A549 (cell line): ENCODE results near the gene NOX3.
"Not testable (repeated sequence)": the region's sequence is repeated elsewhere in the genome, so short reads cannot be mapped to it uniquely, and the experiment has no call there.

Experiments used
- TF ChIP-seq, protein P1 (sequence below): fragments of >200 bp; sonication (Bioruptor Twin); formaldehyde crosslinking; IDR thresholded peaks from 3 replicates; pipeline ENCODE4 v1.5.1; 2016
- TF ChIP-seq, protein P2 (sequence below): fragments of 200-600 bp; sonication (generic); IDR thresholded peaks from 2 replicates; pipeline ENCODE4 v1.6.1; 2016; ENCODE audit warnings: antibody characterized with exemption, mild to moderate bottlenecking, moderate library complexity

DNA sequence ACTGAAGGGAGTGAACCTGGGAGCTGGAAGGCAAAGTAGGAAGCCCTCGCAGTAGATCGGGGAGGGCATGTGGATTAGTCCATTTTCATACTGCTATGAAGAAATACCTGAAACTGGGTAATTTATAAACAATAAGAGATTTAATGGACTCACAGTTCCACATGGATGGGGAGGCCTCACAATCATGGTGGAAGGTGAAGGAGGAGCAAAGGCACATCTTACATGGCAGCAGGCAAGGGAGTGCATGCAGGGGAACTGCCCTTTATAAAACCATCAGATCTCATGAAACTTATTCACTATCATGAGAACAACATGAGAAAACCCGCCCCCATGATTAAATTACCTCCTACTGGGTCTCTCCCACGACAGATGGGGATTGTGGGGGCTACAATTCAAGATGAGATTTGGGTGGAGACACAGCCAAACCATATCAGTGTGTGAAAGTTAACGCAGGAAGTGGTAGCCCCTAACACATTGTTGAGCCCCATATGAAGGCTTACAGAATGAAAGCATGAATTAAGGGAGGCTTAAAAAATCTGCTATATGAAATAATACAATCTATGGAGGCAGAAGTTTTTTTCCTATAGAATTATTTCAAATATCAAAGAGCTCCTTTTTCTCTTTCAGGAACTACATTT lies 15.5 kb upstream of the NOX3 start:
- TF ChIP-seq, protein P1, sequence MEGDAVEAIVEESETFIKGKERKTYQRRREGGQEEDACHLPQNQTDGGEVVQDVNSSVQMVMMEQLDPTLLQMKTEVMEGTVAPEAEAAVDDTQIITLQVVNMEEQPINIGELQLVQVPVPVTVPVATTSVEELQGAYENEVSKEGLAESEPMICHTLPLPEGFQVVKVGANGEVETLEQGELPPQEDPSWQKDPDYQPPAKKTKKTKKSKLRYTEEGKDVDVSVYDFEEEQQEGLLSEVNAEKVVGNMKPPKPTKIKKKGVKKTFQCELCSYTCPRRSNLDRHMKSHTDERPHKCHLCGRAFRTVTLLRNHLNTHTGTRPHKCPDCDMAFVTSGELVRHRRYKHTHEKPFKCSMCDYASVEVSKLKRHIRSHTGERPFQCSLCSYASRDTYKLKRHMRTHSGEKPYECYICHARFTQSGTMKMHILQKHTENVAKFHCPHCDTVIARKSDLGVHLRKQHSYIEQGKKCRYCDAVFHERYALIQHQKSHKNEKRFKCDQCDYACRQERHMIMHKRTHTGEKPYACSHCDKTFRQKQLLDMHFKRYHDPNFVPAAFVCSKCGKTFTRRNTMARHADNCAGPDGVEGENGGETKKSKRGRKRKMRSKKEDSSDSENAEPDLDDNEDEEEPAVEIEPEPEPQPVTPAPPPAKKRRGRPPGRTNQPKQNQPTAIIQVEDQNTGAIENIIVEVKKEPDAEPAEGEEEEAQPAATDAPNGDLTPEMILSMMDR = not testable (repeated sequence)
- TF ChIP-seq, protein P2, sequence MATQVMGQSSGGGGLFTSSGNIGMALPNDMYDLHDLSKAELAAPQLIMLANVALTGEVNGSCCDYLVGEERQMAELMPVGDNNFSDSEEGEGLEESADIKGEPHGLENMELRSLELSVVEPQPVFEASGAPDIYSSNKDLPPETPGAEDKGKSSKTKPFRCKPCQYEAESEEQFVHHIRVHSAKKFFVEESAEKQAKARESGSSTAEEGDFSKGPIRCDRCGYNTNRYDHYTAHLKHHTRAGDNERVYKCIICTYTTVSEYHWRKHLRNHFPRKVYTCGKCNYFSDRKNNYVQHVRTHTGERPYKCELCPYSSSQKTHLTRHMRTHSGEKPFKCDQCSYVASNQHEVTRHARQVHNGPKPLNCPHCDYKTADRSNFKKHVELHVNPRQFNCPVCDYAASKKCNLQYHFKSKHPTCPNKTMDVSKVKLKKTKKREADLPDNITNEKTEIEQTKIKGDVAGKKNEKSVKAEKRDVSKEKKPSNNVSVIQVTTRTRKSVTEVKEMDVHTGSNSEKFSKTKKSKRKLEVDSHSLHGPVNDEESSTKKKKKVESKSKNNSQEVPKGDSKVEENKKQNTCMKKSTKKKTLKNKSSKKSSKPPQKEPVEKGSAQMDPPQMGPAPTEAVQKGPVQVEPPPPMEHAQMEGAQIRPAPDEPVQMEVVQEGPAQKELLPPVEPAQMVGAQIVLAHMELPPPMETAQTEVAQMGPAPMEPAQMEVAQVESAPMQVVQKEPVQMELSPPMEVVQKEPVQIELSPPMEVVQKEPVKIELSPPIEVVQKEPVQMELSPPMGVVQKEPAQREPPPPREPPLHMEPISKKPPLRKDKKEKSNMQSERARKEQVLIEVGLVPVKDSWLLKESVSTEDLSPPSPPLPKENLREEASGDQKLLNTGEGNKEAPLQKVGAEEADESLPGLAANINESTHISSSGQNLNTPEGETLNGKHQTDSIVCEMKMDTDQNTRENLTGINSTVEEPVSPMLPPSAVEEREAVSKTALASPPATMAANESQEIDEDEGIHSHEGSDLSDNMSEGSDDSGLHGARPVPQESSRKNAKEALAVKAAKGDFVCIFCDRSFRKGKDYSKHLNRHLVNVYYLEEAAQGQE = not testable (repeated sequence)
